Type B pancreatic cell (in vitro differentiated cells): ENCODE data around the gene PRDM2. TPM values are rescaled to one million over a fixed set of nuclear protein-coding genes. Genes with fewer than 3 reads are reported as not detected.
A peak's percentile ranks its signal among the peaks of the same experiment; 100 is the strongest.

Experiments used
- DNase-seq: peaks from one replicate; pipeline ENCODE4 v3.0.0; 2021; ENCODE audit warnings: mixed read lengths; ENCODE audit not compliant: unreplicated experiment; ENCODE audit errors: extremely low spot score
- H3K27ac Mint-ChIP-seq: 2 replicates; pipeline ENCODE4 v1.8.0; 2021; ENCODE audit warnings: mild to moderate bottlenecking, mixed read lengths
- H3K27me3 Mint-ChIP-seq: 2 replicates; pipeline ENCODE4 v1.8.0; 2021; ENCODE audit warnings: mixed read lengths
- H3K36me3 Mint-ChIP-seq: 2 replicates; pipeline ENCODE4 v1.8.0; 2021; ENCODE audit warnings: mixed read lengths
- H3K4me1 Mint-ChIP-seq: one replicate; pipeline ENCODE4 v1.8.0; 2021; ENCODE audit warnings: mixed read lengths; ENCODE audit not compliant: unreplicated experiment
- H3K4me3 Mint-ChIP-seq: 2 replicates; pipeline ENCODE4 v1.8.0; 2021; ENCODE audit warnings: mild to moderate bottlenecking, mixed read lengths
- H3K9me3 Mint-ChIP-seq: 2 replicates; pipeline ENCODE4 v1.8.0; 2021; ENCODE audit warnings: mixed read lengths
- CTCF ChIP-seq: fragments of 200-600 bp; sonication (generic); conservative IDR thresholded peaks from 2 replicates; pipeline ENCODE4 v1.5.0; 2021; ENCODE audit warnings: antibody characterized with exemption, mild to moderate bottlenecking
- total RNA-seq: library from RNA; stranded (reverse); gene quantifications from 2 replicates; pipeline ENCODE4 v1.2.1, GENCODE V29; 2021; ENCODE audit warnings: low replicate concordance

The PRDM2 gene
- total RNA-seq, 1 donor from 2014 or later = 44.6 TPM

GRCh38 chr1:13746342-13746741, 46.4 kb downstream of the PRDM2 start:
- Mint-ChIP-seq H3K4me3 (no peak overlapping the region), H3K27me3 (no peaks in the 10 kb centered on the region), H3K4me1 (peaks cover 15% of the 10 kb centered on the region), H3K36me3 (peaks cover 16% of the 10 kb centered on the region), H3K27ac (no peak overlapping the region), H3K9me3 (no peaks in the 10 kb centered on the region)
- no peak for DNase-seq
- no peak for TF ChIP-seq CTCF

- H3K27me3 Mint-ChIP-seq = no peaks in the 10 kb centered on the region
- no peaks in the 10 kb centered on the region for H3K9me3 Mint-ChIP-seq
- TF ChIP-seq CTCF = peak; percentile 34
- peak overlapping the region; percentile 95 for H3K4me3 Mint-ChIP-seq
- H3K4me1 Mint-ChIP-seq = peaks cover 20% of the 10 kb centered on the region
- peak; percentile 96 for DNase-seq
- peak overlapping the region; percentile 93 for H3K27ac Mint-ChIP-seq
- peaks cover 14% of the 10 kb centered on the region for H3K36me3 Mint-ChIP-seq
Observed at GRCh38 chr1:13748610-13749505, 48.9 kb downstream of the PRDM2 start.

GRCh38 chr1:13749543-13750341, 49.8 kb downstream of the PRDM2 start:
- peak; percentile 74 for DNase-seq
- Mint-ChIP-seq H3K9me3 (no peaks in the 10 kb centered on the region), H3K4me1 (peaks cover 29% of the 10 kb centered on the region), H3K4me3 (peak overlapping the region; percentile 96), H3K27ac (peak overlapping the region; percentile 93), H3K27me3 (no peaks in the 10 kb centered on the region), H3K36me3 (peaks cover 14% of the 10 kb centered on the region)
- TF ChIP-seq CTCF = no peak

- Mint-ChIP-seq H3K4me3 (peak overlapping the region; percentile 72), H3K36me3 (peaks cover 10% of the 10 kb centered on the region), H3K9me3 (no peaks in the 10 kb centered on the region), H3K27ac (no peak overlapping the region), H3K27me3 (no peaks in the 10 kb centered on the region), H3K4me1 (peaks cover 34% of the 10 kb centered on the region)
- DNase-seq = no peak
- TF ChIP-seq CTCF = no peak
Observed at GRCh38 chr1:13751458-13751871, 51.5 kb downstream of the PRDM2 start.

GRCh38 chr1:13751985-13752384, 52.0 kb downstream of the PRDM2 start:
- Mint-ChIP-seq H3K36me3 (peaks cover 10% of the 10 kb centered on the region), H3K27ac (no peak overlapping the region), H3K4me3 (no peak overlapping the region), H3K9me3 (no peaks in the 10 kb centered on the region), H3K4me1 (peaks cover 39% of the 10 kb centered on the region), H3K27me3 (no peaks in the 10 kb centered on the region)
- TF ChIP-seq CTCF = no peak
- no peak for DNase-seq
